Activated CD8-positive, alpha-beta memory T cell treated with anti-CD3 and anti-CD28 coated beads for 48 hours (primary cell): ENCODE data around the gene A3GALT2.

Source experiments
- DNase-seq, 3 experiments: peaks; one replicate each; pipeline ENCODE4 v3.0.0-alpha.2; 2020; ENCODE audit warnings: low read depth in 2 of 3, low spot score in 2 of 3

A3GALT2 gene

DNA sequence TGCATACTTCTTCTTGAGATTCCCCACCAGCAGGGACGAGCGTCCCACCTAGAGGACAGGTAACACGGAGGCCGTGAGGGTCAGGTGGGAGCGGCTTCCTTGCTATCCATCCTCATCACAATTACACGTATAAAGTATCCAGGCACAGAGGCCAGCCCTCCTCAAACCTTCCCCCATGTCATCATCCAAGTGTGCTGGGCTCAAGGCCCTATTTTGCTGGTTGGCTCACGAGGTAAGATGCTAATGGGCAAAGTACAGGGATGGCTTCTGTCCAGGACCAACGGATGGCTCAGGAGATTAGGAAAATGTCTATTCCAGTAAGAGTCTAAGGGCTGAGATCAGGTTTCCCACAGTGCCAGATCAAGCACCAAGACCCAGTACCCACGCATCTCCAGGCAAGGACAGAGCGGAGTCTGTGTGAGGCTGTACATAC, 11.5 kb upstream of the A3GALT2 start:
- no peak for DNase-seq

DNA sequence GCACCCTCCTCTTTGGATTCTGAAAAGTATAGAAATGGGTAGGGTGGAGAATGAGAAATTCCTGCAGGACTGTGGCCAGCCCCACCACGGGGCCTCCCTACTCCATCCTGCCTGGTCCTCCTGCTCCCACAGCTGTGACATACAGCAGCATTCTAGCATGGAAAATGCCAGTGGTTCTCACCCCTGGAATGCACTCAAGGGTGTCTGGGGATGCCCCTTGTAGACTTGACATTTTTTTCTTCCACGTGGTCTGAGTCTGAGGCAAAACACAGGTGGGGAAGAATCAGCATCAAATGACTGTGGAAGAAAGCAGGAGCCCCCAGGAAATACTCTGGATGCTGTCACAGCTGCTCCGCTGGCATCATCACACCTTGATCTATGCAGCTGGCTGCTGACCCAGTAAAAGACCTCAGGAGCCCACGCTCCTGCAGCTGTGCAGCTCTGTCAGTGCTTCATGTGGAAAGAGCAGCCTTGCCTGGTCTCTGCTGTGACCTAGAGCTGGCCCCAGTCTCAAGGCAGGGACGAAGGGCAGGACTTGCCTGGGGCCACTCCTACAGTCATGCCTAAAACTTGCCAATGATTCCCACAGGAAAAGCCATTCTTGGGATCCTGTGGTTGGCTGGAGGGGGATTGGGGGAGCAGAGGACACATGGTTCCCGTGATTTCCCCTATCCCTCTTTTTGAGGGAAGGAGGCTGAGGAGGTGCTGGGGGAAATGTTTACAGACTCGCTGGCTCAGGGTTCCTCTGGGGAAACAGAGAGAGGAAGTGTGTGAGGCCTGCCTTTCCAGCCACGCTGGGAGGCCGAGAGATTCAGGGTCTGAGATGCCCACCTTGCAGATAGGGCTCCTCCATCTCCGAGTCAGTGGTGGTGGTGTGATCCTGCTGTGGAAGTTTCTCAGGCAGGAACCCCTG, 10.8 kb upstream of the A3GALT2 start:
- DNase-seq = no peak

DNA sequence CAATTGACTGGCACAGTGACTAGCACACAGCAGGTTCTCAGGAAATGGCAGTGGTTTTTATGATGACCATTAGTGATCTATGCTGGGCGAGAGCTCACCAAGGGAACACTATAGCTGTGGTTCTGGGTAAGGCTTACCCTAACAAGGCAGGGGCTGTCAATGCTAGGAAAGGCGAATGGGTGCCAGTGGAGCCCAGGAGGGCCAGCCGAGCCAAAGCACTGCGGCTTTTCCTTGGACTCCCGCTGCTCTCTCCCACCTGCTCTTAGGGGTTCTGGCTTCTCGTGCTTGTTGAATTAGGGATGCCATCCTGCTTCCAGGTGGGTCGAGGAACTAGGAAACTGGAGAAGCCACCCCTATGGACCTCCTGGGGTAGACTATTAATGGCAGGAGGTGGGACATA, 10.0 kb upstream of the A3GALT2 start:
- no peak for DNase-seq

DNA sequence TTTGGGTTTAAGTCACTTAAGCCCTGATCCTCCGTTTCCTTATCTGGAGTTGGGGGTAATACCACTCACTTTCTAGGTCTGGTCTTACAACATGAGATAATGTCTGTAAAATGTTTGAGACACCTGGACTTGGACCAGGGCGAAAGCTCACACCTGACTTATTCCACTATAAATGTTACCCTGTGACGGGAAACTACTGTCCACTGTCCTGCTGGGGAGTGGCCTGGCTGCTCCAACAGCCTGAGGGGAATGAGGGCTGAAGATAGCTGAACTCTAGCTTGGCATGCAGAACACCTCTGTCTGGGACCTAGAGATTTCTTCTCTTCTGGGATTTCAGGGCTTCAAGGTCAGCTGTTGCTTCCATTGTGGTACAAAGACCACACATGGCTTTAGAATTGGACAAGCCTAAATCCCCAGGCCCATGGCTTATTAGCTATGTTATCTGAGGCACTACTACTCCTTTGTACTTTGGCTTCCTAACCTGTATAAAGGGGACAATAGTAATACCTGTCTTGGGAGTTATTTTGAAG, 9.5 kb upstream of the A3GALT2 start:
- DNase-seq = no peak

DNA sequence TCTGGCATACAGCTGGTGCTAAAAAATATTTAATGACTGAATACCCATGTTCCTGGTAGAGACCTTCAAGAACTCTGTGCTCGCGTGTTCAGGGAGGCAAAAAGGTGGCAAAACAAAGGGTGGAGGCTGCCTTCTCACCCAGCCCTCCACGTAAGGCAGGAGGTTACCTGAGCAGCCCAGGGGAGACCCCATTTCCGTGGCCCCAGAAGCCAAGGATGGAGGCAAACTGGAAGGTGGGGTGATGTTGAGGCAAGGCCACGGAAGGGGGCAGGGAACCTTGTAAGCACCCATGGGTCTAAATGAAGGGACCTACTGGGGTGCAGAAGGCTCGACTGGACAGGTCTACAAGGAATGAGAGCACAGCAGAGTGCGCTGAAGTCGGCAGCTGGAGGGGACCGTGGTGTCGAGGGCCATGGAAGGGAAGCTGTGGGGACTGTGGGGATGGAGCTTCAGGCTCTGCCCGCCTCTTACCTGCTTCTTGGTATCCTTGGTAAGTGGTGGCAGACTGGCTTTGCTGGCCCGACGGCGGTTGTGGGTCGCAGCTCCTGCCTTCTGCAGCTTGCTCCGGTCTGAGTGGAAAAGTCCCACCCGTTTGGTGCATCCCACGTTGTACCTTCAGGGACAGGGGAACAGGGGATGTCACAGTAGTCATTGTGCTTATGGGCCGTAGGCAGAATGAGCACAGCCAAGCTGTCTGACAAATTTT, 8.9 kb upstream of the A3GALT2 start:
- no peak for DNase-seq

DNA sequence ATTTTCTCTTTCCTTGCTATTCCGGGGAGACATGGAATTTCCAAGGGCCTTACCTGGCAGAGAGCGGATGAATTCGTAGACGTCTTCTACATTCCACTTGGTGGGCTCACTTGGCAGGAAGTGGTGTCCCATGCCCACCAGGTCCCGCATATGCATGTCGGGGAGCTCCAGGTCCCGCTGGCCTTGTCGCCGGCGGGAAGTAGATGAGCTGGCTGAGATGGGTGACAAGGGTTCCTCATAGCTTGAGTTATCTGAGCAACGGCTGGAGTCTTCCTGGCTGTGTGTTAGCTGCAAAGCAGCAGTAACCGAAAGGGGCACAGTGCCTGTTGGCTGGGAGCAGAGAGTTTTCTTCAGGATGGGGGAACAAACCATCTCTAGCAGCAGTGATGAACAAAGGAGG, 7.9 kb upstream of the A3GALT2 start:
- no peak for DNase-seq

DNA sequence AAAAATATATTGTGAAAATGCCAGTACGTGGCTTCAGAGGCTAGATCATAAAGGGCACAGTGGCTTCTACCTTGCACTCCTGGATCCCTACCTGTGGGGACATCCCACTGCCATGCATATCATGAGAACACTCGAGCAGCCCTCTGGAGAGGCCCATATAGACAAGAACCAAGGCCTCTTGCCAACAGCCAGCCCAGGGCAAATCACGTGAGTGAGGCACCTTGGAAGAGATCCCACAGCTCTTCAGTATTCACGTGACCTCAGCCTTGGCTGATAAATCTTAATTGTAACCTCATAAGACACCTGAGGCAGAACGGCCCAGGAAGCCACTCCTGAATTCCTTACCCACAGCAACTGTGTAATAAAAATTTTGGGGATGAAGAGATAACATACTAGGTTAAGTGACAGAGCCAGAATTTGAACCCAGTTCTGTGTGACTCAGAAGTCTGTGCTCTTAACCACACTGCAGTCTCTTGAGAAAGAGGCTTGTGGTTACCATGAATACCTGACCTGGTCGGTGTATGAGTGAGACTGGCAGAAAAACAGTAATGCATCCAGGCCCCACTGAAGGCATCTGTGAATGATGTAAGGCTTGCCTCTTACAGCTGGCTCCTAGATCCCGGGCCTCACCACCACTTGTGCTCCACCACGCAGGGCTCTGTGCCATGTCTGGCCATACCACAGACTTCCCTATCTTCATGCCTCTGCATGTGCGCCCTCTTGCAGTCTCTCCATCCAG, 6.9 kb upstream of the A3GALT2 start:
- no peak for DNase-seq

DNA sequence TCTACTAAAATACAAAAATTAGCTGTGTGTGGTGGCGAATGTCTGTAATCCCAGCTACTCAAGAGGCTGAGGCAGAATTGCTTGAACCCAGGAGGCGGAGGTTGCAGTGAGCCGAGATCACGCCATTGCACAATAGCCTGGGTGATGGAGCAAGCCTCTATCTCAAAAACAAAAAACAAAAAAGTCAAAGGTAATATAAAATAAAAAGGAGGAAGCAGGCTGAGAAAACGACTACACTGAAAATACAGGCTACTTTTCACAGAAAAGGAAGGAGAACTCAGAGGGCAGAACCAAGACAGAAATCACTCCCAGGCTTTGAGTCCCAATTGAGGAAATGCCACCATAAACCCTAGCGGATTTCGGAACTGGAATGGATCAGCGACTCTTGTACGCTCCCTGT, 5.9 kb upstream of the A3GALT2 start:
- DNase-seq = no peak

DNA sequence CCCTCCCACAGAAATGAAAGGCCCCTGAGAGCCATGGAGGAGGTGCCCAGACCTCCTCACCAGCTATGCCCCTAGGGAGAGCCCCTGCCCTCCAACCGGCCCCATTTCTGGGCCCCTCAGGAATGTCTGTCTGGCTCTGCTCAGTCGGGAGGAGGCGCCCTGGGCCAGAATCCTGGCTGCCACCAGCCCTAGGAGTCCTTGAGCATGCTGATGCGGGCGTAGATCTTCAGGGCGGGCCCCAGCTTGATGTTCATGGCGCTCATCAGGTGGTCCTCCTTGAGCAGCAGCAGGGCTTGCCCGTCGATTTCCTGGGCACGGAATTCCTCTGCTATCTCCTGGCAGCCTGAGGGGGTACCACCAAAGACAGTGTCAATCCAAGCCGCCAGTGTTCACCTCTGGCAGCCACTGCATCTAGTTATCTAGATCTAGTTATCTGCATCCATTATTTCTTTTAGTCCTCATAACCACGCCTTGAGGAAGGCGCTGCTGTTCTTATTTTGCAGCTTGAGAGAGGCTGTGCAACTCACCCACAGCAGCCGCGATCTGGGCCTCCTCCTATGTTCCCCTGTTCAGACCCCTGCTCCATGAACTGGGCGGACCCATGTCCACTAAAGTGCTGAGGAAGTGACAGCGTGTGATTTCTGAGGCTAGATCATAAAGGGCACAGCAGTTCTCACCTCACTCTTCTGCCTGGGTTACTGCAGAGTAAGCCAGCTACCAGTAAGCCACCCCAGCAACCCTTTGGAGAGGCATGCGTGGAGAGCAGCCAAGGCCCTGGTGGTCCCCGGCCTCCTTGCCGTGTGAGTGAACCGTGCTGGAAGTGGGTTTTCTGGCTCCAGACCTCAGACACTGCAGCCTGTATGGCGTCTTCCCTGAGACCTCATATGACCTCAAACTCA, 4.0 kb upstream of the A3GALT2 start:
- DNase-seq = no peak

DNA sequence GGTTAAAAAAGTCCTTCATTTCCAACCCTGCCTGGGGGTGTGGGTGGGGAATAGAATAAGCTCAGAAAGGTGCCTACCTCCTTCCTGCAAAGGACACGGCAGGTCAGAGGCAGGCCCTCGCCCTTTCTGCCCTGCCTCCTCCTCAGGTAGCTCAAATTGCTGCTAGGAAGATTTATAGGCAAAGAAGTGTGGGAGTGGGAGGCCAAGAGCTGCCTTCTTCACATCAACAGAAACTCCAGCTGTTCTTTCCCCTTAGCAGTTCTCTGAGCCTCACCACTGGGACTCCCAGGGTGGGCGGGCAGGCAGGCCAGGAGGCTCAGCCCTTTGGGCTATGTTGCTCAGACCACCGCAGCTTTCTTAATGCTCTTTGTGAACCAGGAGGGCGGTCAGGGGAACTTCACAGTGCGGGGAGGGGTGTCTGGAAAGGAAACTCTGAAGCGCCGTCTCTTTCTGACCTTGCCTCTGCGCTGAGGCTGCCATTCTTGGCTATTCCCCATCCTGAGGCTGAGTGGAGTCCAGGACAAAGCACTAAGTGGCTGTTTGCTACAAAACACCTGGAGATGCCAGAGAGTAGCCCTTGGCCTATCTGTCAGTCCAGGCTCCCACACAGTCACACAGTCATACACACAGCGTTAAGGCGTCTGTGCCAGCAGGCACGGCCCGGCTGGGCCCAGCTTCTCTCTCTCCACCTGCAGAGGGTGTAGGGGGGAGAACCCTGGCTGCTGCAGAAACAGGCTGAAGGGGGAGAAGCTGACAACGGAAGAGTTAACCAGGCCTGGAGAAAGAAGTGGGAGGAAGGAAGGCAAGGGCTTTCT, 3.0 kb upstream of the A3GALT2 start:
- DNase-seq = no peak

DNA sequence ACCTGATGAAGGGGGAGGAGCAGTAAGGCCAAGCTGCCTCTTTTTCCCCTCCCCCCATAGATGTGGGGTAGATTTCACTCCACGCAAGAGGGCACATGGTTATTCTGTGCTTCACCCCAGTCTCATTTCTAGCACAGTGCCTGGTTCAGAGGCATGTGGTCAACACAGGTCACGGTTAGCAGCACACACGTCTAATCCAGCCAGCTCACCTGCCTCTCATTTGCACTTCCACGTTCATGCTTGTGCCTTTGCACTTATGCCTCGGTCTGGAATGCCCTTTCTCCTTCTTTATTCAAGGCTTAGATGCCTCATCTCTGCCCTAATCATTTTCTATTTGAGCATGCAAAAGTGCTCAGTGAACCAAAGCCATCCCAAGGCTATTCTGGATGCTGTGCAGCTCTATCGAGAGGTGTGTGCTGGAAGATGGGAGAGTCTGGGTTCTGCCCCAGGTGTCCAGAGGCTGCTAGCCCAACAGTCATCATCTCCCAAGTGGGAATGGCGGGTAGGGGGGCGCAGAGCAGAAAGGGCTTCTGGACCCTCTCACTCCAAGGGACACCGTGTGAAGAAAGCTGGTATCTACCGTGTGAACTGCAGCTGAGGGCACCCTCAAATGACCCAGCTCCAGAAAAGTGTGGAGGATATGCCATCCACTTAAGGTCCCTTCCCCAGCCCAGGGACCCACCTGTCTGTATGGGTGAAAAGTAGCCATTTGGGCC, 2.1 kb upstream of the A3GALT2 start:
- DNase-seq = no peak

DNA sequence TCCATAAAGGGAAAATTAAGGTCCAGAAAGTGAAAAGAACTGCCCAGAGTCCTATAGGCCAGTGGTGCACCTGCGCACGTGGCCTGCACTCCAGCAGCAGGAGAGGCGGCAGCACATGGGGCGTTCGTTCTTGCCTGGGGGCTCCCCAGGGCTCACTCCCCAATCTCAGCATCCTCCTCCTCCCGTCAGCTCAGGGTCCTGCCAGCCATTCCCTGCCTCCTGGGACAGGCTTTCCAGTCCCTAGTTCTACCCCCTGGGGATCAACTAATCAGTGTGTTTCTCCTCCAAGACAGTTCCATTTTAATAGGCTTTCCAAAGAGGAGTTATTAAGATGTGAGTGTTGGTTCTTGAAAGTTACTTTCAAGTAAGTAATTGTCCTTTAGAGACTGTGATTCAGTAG, 1.2 kb upstream of the A3GALT2 start:
- no peak for DNase-seq

DNA sequence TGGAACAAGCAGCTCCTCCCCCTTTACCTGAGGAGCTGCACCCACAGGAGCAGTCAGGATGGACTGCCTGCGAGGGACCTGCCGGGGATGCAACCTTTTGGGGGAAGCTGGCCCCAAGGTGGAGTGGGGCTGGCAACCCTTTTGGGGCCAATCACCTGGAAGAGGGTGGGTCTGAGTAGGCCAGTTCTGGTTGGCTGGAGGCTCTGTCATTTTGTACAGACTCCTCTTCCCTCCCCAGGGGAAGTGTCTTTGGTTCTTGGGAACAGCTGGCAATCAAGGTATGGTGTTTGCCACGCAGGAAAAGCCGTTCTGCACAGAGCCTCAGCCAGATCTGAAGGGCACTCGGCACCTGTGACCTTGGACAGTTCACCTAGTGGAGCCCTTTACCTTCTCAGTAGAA, 280 bp upstream of the A3GALT2 start:
- no peak for DNase-seq

DNA sequence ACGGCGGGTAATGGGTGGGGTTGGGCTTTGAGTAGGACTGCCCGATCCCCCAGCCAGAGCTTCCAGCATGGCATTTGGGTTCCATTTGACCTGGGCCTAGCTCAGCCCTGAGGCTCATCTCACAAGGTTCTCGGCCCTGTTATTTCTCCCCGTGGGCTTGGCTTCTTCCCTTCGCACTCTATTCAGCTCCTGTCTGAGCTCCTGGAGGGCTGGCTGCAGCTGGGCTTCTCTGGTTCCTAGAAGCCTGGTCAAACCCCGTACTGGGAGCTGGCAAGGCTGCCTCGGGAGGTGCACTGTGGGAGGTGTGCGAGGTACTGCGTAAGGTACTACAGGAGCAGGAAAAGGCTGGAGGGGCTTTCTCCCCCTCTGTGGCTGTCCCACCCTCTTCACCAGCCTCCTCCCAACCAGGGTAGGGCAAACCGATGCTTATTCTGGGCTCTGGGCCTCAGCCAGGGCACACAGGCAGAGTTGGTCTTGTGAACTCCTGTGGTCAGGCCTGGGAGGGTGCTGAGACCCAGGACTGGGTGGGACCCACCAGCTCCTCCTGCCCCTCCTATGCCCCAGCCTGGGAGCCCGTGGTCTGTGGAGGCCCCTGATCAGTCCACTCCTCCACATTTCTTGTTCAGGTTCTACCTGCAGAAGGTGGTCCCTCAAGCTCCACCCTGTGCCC, 814 bp downstream of the A3GALT2 start:
- no peak for DNase-seq

DNA sequence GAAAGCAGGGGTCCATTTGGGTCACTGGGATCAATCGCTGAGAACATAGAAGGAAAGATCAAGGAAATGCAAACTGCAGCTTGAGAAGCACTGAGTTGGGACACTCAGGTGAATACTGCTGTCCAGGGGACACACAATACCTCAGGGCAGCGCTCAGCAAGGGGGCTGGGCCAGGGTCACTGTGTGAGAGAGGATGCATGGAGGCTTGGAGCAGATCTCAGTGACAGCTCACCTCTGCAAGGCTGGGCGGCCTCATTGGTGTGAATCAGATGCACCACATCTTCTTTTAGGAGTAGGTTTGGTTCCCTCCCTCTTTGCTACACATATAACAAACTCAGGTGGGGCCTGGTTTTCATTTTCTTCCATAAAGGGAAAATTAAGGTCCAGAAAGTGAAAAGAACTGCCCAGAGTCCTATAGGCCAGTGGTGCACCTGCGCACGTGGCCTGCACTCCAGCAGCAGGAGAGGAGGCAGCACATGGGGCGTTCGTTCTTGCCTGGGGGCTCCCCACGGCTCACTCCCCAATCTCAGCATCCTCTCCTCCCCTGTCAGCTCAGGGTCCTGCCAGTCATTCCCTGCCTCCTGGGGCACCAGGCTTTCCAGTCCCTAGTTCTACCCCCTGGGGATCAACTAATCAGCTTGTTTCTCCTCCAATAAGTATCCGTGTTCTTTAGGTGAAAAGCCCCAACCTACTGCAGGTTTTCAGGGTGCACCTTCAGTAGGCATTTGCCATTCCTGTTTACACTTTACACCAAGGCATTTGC, 1.5 kb downstream of the A3GALT2 start:
- no peak for DNase-seq

DNA sequence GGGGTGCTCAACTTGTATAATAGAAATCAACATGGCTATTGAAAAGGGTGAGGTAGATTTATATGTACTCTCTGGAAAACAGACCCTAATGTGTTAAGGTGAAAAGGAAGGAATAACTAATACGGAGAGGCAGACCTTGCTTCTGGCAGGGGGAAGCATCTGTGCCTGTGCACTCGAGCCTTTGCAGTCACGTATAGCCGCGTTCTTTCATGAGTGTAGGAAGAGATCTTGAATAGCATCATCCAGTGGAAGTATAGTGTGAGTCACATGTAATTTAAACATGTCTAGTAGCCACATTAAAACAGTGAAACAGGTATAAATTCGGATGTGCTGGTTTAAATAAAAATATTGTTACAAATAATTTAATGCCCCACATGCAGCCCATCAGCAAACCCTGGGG, 3.0 kb downstream of the A3GALT2 start:
- no peak for DNase-seq

DNA sequence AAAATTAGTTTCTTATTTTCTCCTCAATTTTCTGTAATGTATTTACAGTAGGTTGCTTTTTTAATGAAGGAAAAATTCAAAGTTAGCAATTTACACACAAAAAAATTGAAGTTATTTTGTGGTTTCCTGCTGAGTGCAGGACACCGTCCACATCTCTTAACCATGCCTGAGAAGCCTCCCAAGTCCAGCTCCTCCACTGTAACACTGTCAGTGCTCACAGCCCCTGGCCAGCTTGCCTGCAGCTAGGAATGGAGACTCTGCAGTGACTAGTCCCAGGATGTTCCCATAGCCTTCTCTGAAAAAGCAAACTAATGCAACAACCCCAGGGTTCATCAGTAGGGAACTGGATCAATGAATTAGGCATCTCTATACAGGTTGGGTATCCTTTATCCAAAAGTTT, 3.5 kb downstream of the A3GALT2 start:
- DNase-seq = no peak

DNA sequence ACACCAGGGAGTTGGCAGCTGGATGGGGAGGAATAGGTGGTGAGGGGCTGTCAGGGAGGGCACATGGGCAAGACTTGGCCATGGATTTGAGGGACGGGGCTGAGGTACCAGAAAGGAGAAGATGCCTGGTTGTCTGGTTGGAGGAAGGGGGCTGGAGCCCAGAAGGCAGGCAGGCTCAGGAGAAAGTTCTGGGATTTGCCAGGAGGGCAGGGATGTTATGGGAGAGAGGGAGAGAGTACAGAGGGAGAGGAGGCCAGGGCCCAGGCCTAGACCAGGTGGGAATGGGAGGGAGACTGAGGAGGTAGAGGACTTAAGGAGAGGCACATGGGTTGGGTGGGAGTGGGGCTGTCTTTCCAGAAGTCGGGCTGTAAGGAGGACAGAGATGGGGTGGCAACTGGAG, 4.3 kb downstream of the A3GALT2 start:
- DNase-seq = no peak
